HEK293 (cell line): ENCODE measurements around the gene DGKG.

Experiments
- CTCF ChIA-PET: fragments of 350-600 bp; formaldehyde crosslinking; extraction: SDS; loops from one replicate; lab custom pipeline; 2021; ENCODE audit warnings: antibody characterized with exemption; lab: Yijun Ruan, JAX
- POLR2A ChIA-PET: fragments of 300-600 bp; formaldehyde crosslinking; extraction: SDS; loops from one replicate; lab custom pipeline; 2020; ENCODE audit warnings: antibody characterized with exemption, inconsistent platforms; lab: Yijun Ruan, JAX
- H3K27ac ChIP-seq: fragments of 200-500 bp; sonication (Bioruptor generic); 2 replicates; pipeline ENCODE4 v1.5.1; 2014; ENCODE audit warnings: low read depth, low read length, control low read depth, inconsistent platforms; ENCODE audit errors: extremely low read depth
- H3K36me3 ChIP-seq, 2 experiments: fragments of 200-500 bp in 1 of 2; sonication (Bioruptor generic) in 1 of 2; 1 replicate in 1 of 2; 2 replicates in 1 of 2; pipeline ENCODE4 v1.5.1; 2014 to 2017; ENCODE audit warnings: inconsistent platforms in 2 of 2, low read length in 2 of 2; ENCODE audit not compliant: control insufficient read depth in 2 of 2, insufficient read depth in 1 of 2
- H3K4me1 ChIP-seq: fragments of 200-500 bp; sonication (Bioruptor generic); 2 replicates; pipeline ENCODE4 v1.5.1; 2014; ENCODE audit warnings: mild to moderate bottlenecking, low read length, inconsistent platforms; ENCODE audit not compliant: control insufficient read depth, insufficient read depth
- H3K4me3 ChIP-seq: 2 replicates; pipeline ENCODE4 v1.5.1; 2011; ENCODE audit warnings: low read depth, mild to moderate bottlenecking, control low read depth, low read length, moderate library complexity
- H3K9me3 ChIP-seq: fragments of 200-500 bp; sonication (Bioruptor generic); 2 replicates; pipeline ENCODE4 v1.5.1; 2014; ENCODE audit warnings: low read depth, low read length, inconsistent platforms; ENCODE audit not compliant: control insufficient read depth, insufficient read depth
- BCL11A ChIP-seq: fragments of 450-650 bp; formaldehyde crosslinking; IDR thresholded peaks from 2 replicates; pipeline ENCODE4 v1.5.1; 2016; ENCODE audit warnings: low read depth, missing biosample characterization, missing genetic modification characterization
- GLIS2 ChIP-seq: fragments of 450-650 bp; formaldehyde crosslinking; IDR thresholded peaks from 2 replicates; pipeline ENCODE4 v1.5.1; 2016; ENCODE audit warnings: missing biosample characterization, missing genetic modification characterization
- KLF10 ChIP-seq: fragments of 450-650 bp; IDR thresholded peaks from 2 replicates; pipeline ENCODE4 v1.5.1; 2018; ENCODE audit warnings: missing biosample characterization, mild to moderate bottlenecking, missing genetic modification characterization
- RBAK ChIP-seq: fragments of 450-650 bp; formaldehyde crosslinking; IDR thresholded peaks from 2 replicates; pipeline ENCODE4 v1.5.1; 2016; ENCODE audit warnings: missing biosample characterization, missing genetic modification characterization
- SCRT2 ChIP-seq: fragments of 450-650 bp; formaldehyde crosslinking; IDR thresholded peaks from 2 replicates; pipeline ENCODE4 v1.5.1; 2016; ENCODE audit warnings: missing biosample characterization, missing genetic modification characterization
- TCF7L2 ChIP-seq: IDR thresholded peaks from 2 replicates; pipeline ENCODE4 v1.6.1; 2011; ENCODE audit warnings: low read depth, mild to moderate bottlenecking, inconsistent platforms, low read length, moderate library complexity, borderline replicate concordance
- ZBTB20 ChIP-seq: fragments of 450-650 bp; formaldehyde crosslinking; IDR thresholded peaks from 2 replicates; pipeline ENCODE4 v1.5.1; 2016; ENCODE audit warnings: missing biosample characterization, missing genetic modification characterization
- ZBTB48 ChIP-seq: fragments of 450-650 bp; formaldehyde crosslinking; IDR thresholded peaks from 2 replicates; pipeline ENCODE4 v1.5.1; 2016; ENCODE audit warnings: missing biosample characterization, missing genetic modification characterization
- ZNF10 ChIP-seq: fragments of 450-650 bp; formaldehyde crosslinking; IDR thresholded peaks from 2 replicates; pipeline ENCODE4 v1.5.1; 2017; ENCODE audit warnings: missing biosample characterization, missing genetic modification characterization
- ZNF140 ChIP-seq: fragments of 450-650 bp; formaldehyde crosslinking; IDR thresholded peaks from 2 replicates; pipeline ENCODE4 v1.5.1; 2016; ENCODE audit warnings: missing biosample characterization, missing genetic modification characterization
- ZNF16 ChIP-seq: fragments of 450-650 bp; formaldehyde crosslinking; IDR thresholded peaks from 2 replicates; pipeline ENCODE4 v1.5.1; 2016; ENCODE audit warnings: low read depth, missing biosample characterization, missing genetic modification characterization
- ZNF214 ChIP-seq: fragments of 450-650 bp; formaldehyde crosslinking; IDR thresholded peaks from 2 replicates; pipeline ENCODE4 v1.5.1; 2017; ENCODE audit warnings: missing biosample characterization, mild to moderate bottlenecking, missing genetic modification characterization, borderline replicate concordance
- ZNF311 ChIP-seq: fragments of 450-650 bp; formaldehyde crosslinking; IDR thresholded peaks from 2 replicates; pipeline ENCODE4 v1.5.1; 2017; ENCODE audit warnings: missing biosample characterization, missing genetic modification characterization, borderline replicate concordance
- ZNF366 ChIP-seq: fragments of 450-650 bp; formaldehyde crosslinking; conservative IDR thresholded peaks from 2 replicates; pipeline ENCODE4 v1.5.1; 2016; ENCODE audit warnings: missing biosample characterization, missing genetic modification characterization
- ZNF404 ChIP-seq: fragments of 450-650 bp; formaldehyde crosslinking; IDR thresholded peaks from 2 replicates; pipeline ENCODE4 v1.5.1; 2017; ENCODE audit warnings: missing biosample characterization, missing genetic modification characterization
- ZNF426 ChIP-seq: fragments of 450-650 bp; formaldehyde crosslinking; IDR thresholded peaks from 2 replicates; pipeline ENCODE4 v1.5.1; 2017; ENCODE audit warnings: missing biosample characterization, missing genetic modification characterization, mild to moderate bottlenecking, inconsistent platforms, moderate library complexity
- ZNF48 ChIP-seq: fragments of 450-650 bp; formaldehyde crosslinking; IDR thresholded peaks from 2 replicates; pipeline ENCODE4 v1.5.1; 2016; ENCODE audit warnings: missing biosample characterization, missing genetic modification characterization
- ZNF548 ChIP-seq: fragments of 450-650 bp; formaldehyde crosslinking; IDR thresholded peaks from 2 replicates; pipeline ENCODE4 v1.5.1; 2016; ENCODE audit warnings: missing biosample characterization, missing genetic modification characterization
- ZNF549 ChIP-seq: fragments of 450-650 bp; IDR thresholded peaks from 2 replicates; pipeline ENCODE4 v1.5.1; 2018; ENCODE audit warnings: missing biosample characterization, missing genetic modification characterization, mild to moderate bottlenecking, inconsistent platforms, moderate library complexity
- ZNF555 ChIP-seq: fragments of 450-650 bp; formaldehyde crosslinking; conservative IDR thresholded peaks from 2 replicates; pipeline ENCODE4 v1.5.1; 2017; ENCODE audit warnings: missing biosample characterization, mild to moderate bottlenecking, missing genetic modification characterization, inconsistent platforms
- ZNF558 ChIP-seq: fragments of 450-650 bp; formaldehyde crosslinking; IDR thresholded peaks from 2 replicates; pipeline ENCODE4 v1.5.1; 2016; ENCODE audit warnings: missing biosample characterization, missing genetic modification characterization
- ZNF600 ChIP-seq: fragments of 450-650 bp; formaldehyde crosslinking; IDR thresholded peaks from 2 replicates; pipeline ENCODE4 v1.5.1; 2016; ENCODE audit warnings: missing biosample characterization, missing genetic modification characterization
- ZNF610 ChIP-seq: fragments of 450-650 bp; formaldehyde crosslinking; IDR thresholded peaks from 2 replicates; pipeline ENCODE4 v1.5.1; 2016; ENCODE audit warnings: missing biosample characterization, missing genetic modification characterization, borderline replicate concordance
- ZNF623 ChIP-seq: fragments of 450-650 bp; formaldehyde crosslinking; IDR thresholded peaks from 2 replicates; pipeline ENCODE4 v1.5.1; 2016; ENCODE audit warnings: missing biosample characterization, missing genetic modification characterization
- ZNF660 ChIP-seq: fragments of 450-650 bp; IDR thresholded peaks from 2 replicates; pipeline ENCODE4 v1.5.1; 2018; ENCODE audit warnings: missing biosample characterization, mild to moderate bottlenecking, missing genetic modification characterization
- ZNF677 ChIP-seq: fragments of 450-650 bp; IDR thresholded peaks from 2 replicates; pipeline ENCODE4 v1.5.0; 2018; ENCODE audit warnings: missing biosample characterization, mild to moderate bottlenecking, missing genetic modification characterization, moderate library complexity
- ZNF776 ChIP-seq: fragments of 450-650 bp; formaldehyde crosslinking; IDR thresholded peaks from 2 replicates; pipeline ENCODE4 v1.5.0; 2017; ENCODE audit warnings: missing biosample characterization, missing genetic modification characterization, borderline replicate concordance
- ZNF792 ChIP-seq: fragments of 450-650 bp; formaldehyde crosslinking; IDR thresholded peaks from 2 replicates; pipeline ENCODE4 v1.5.1; 2016; ENCODE audit warnings: missing biosample characterization, missing genetic modification characterization
- ZXDB ChIP-seq: fragments of 450-650 bp; formaldehyde crosslinking; IDR thresholded peaks from 2 replicates; pipeline ENCODE4 v1.5.1; 2016; ENCODE audit warnings: missing biosample characterization, missing genetic modification characterization
- TF ChIP-seq, protein P1 (sequence below): fragments of 450-650 bp; formaldehyde crosslinking; IDR thresholded peaks from 2 replicates; pipeline ENCODE4; 2016; ENCODE audit warnings: missing biosample characterization, missing genetic modification characterization
- TF ChIP-seq, protein P2 (sequence below): fragments of 450-650 bp; formaldehyde crosslinking; IDR thresholded peaks from 2 replicates; pipeline ENCODE4 v1.5.1; 2016; ENCODE audit warnings: missing biosample characterization, missing genetic modification characterization, borderline replicate concordance
- TF ChIP-seq, protein P3 (sequence below): fragments of 450-650 bp; formaldehyde crosslinking; IDR thresholded peaks from 2 replicates; pipeline ENCODE4 v1.5.1; 2017; ENCODE audit warnings: missing biosample characterization, missing genetic modification characterization

Gene DGKG

DNA sequence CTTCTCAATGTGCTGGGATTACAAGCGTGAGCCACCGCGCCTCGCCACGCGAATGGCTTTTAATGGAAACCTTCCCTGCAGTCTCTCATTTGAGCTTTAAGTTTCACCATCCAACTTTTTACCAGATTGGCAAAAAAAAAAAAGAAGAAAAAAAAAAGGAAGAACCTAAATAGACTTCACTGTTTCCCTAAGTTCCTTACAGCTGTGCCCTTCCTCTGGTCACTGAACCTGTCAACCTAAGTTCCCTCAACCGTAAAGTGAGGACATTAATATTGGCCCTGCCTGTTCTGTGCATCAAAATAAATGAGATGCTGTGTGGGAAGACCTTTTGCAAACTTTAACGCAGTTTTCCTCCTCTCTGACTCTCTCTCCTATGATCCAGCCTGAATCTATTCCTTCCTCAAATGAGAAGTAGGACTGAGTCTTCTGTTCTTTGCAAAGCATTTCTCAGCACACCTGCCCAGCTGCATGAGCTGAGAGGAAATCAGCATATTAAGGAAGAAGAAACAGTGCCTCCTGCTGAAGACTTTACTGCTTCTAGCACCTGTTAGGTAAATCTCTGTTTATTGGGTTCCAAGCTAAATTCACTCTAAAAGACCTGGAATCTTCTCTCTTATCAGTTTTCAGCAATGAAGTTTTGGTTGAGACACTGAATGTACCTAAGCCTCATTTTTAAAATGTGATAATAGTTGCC lies 153.6 kb downstream of the DGKG start:
- no peaks in the 10 kb centered on the region for H3K36me3 ChIP-seq
- no peak overlapping the region for H3K4me3 ChIP-seq
- H3K27ac ChIP-seq, result no peak overlapping the region
- H3K4me1 ChIP-seq, result no peaks in the 10 kb centered on the region
- TF ChIP-seq BCL11A (tag by site-specific recombination) (no peak), ZNF404 (no peak), ZBTB48 (tag by site-specific recombination) (no peak), ZNF623 (no peak), ZNF555 (tag by site-specific recombination) (no peak), ZNF677 (no peak), ZNF426 (no peak), ZNF10 (tag by site-specific recombination) (no peak), ZBTB20 (tag by site-specific recombination) (no peak), ZNF660 (tag by site-specific recombination) (no peak), ZNF776 (tag by site-specific recombination) (no peak), ZNF600 (tag by site-specific recombination) (no peak), GLIS2 (tag by site-specific recombination) (no peak), ZNF558 (no peak), ZNF549 (tag by site-specific recombination) (no peak)
- TF ChIP-seq, protein P1, sequence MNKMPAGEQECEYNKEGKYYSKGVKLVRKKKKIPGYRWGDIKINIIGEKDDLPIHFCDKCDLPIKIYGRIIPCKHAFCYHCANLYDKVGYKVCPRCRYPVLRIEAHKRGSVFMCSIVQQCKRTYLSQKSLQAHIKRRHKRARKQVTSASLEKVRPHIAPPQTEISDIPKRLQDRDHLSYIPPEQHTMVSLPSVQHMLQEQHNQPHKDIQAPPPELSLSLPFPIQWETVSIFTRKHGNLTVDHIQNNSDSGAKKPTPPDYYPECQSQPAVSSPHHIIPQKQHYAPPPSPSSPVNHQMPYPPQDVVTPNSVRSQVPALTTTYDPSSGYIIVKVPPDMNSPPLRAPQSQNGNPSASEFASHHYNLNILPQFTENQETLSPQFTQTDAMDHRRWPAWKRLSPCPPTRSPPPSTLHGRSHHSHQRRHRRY (tag by site-specific recombination), result no peak
- ChIA-PET POLR2A (no interaction called here), CTCF (interaction anchor here (0.6 to 0.7 kb wide), 2 partner anchors 144 to 207 kb away, joined by 3 to 4 read pairs; no protein-coding TSS in a partner anchor)
- no peaks in the 10 kb centered on the region for H3K9me3 ChIP-seq

DNA sequence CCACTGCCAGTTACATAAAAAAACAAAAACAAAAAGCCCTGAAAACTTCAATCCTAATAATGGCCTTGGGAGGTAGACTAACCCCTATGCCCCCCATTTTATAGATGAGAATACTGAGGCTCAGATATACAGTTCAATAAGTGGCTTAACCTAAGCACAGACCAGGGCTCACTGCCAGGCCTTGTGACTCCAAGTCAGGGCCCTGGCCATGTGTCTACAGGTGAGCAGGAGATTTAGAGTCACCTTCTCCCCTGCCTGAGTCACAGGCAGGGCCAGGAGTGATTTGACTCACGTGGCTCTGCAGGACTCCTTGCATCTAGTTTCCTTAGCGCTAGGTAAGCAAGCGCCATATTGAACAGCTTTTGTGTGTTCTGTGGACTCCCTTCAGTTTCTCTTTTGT lies 154.5 kb downstream of the DGKG start:
- TF ChIP-seq ZXDB (tag by site-specific recombination), result no peak

DNA sequence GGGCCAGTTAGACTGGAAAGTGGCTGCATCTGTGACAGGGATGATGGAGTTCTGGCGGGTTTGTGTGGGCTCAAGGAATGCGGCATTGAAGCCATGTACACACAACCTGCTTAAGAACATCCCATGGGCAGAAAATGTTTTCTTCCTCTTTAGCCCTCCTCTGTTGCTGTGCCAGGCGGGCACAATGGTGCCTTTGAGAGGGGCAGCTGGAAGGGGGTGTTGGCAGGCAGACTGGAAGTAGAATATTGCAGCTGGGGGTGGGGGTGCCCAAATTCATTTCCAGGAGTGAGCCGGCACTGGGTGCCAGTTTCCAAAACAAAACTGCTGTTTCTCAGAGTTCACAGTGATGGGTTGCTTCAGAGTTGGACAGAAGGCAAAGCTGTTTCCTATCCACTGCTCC lies 161.3 kb downstream of the DGKG start:
- Histone ChIP-seq H3K4me1 (no peaks in the 10 kb centered on the region), H3K4me3 (no peak overlapping the region), H3K27ac (no peak overlapping the region), H3K9me3 (no peaks in the 10 kb centered on the region), H3K36me3 (no peaks in the 10 kb centered on the region)
- POLR2A ChIA-PET, result no interaction called here
- CTCF ChIA-PET, result no interaction called here
- no peak for TF ChIP-seq ZNF311 (tag by site-specific recombination)
- TF ChIP-seq ZNF214 (tag by site-specific recombination), result no peak
- TF ChIP-seq, protein P2, sequence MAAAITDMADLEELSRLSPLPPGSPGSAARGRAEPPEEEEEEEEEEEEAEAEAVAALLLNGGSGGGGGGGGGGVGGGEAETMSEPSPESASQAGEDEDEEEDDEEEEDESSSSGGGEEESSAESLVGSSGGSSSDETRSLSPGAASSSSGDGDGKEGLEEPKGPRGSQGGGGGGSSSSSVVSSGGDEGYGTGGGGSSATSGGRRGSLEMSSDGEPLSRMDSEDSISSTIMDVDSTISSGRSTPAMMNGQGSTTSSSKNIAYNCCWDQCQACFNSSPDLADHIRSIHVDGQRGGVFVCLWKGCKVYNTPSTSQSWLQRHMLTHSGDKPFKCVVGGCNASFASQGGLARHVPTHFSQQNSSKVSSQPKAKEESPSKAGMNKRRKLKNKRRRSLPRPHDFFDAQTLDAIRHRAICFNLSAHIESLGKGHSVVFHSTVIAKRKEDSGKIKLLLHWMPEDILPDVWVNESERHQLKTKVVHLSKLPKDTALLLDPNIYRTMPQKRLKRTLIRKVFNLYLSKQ (tag by site-specific recombination), result no peak
- TF ChIP-seq ZNF792, result no peak
- no peak for TF ChIP-seq ZNF610 (tag by site-specific recombination)
- TF ChIP-seq, protein P3, sequence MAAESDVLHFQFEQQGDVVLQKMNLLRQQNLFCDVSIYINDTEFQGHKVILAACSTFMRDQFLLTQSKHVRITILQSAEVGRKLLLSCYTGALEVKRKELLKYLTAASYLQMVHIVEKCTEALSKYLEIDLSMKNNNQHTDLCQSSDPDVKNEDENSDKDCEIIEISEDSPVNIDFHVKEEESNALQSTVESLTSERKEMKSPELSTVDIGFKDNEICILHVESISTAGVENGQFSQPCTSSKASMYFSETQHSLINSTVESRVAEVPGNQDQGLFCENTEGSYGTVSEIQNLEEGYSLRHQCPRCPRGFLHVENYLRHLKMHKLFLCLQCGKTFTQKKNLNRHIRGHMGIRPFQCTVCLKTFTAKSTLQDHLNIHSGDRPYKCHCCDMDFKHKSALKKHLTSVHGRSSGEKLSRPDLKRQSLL (tag by site-specific recombination), result no peak
- TF ChIP-seq ZNF140, result no peak
- TF ChIP-seq ZNF548, result no peak
- no peak for TF ChIP-seq ZNF48
- no peak for TF ChIP-seq RBAK (tag by site-specific recombination)
- no peak for TF ChIP-seq KLF10 (tag by site-specific recombination)
- no peak for TF ChIP-seq ZNF366 (tag by site-specific recombination)
- TF ChIP-seq ZNF16, result no peak
- no peak for TF ChIP-seq TCF7L2
- TF ChIP-seq SCRT2, result no peak

More for the DNA sequence above, 154.5 kb downstream of the DGKG start:
- ChIA-PET POLR2A (no interaction called here), CTCF (no interaction called here)
- Histone ChIP-seq H3K36me3 (no peaks in the 10 kb centered on the region), H3K4me3 (no peak overlapping the region), H3K4me1 (no peaks in the 10 kb centered on the region), H3K9me3 (no peaks in the 10 kb centered on the region), H3K27ac (no peak overlapping the region)
